Stimulated activated CD4-positive, alpha-beta T cell treated with anti-CD3 and anti-CD28 coated beads, Interleukin-1b, Interleukin-23, amount 100 ng/mL, for 48 hours (primary cell): ENCODE data around the gene EVX2.

Source experiments
- DNase-seq: peaks from one replicate; pipeline ENCODE4 v3.0.0-alpha.2; 2020

EVX2 gene

GRCh38 chr2:176106581-176107539 lies 23.1 kb upstream of the EVX2 start, which contains the start of gene HOXD11:
Gene HOXD11 (plus strand): TSS chr2:176107280. CDS start chr2:176107356, 76 bp downstream.
- DNase-seq: no peak

DNA sequence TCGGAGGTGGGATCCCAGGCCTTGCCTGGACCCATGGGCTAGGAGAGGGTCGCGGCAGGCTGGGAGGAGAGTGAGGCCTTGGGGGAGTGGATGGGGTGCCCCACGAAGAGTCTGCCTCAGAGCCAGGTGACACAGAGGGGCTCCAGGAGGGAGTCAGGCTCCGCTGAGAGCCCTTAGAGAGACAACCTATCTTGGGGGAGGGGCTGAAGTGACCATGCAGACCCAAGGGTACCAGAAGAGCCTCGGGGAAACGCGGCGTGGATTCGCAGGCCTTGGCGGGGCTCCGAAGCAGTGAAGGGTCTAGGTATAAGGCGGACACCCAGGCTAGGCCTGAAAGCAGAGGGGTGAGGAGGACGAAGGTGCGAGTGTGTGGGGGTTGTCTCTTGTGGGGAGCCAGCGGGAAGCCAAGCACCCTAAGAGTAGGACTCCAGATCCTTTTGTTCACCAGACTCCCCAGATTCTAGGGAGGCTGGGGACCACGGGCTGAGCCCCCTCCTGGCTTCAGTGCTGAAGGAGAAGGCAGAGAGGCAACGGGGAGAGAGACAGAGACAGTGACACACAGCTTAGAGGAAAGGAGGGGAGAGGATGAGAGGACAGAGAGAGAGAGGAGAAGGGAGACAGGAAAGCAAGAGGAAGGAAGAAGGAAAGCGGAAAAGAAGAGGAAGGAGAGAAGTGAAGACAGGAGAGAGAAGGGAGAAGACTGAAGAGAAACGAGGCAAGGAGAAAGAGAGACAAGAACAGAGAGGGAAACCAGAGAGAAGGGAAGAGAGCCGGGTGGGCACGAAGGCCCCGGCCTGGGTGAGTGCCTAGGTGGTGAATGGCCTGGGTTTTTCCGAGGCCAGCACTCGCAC lies 22.2 kb upstream of the EVX2 start:
- no peak for DNase-seq

DNA sequence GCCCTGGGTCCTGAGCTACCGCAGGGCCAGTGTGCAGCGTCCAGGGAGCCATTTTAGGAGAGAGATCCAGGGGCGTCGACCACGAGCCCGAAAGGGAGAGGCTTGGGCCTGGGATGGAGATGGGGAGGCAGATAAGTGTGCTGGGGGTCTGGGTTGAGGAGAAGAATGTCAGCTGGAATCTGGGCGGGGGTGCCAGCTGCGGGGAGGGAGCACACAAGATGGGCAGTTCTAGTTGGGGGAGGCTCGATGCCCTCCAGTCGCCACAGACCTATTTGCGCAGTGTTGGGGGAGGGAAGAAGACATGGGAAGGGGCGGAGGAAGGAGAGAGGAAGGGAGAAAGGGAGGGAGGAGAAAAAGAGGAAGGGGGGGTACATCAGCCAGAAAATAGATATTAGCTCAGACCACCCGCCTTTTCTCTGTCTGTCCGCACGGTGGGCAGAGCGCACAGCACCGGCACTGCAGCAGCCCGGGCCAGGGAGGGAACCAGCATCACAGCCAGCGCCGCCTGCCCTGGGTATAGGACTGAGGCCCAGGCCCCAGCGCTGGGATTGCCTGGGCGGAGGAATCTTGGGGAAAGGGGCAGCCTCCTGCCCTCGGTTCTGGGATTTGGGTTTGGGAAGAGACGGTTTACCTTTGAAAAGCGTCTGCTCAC lies 21.4 kb upstream of the EVX2 start:
- no peak for DNase-seq

- no peak for DNase-seq
Measured at GRCh38 chr2:176104316-176105077, 20.7 kb upstream of the EVX2 start.

GRCh38 chr2:176103742-176104315 lies 20.1 kb upstream of the EVX2 start:
- no peak for DNase-seq

- no peak for DNase-seq
Measured at GRCh38 chr2:176103194-176103593, 19.4 kb upstream of the EVX2 start.

DNA sequence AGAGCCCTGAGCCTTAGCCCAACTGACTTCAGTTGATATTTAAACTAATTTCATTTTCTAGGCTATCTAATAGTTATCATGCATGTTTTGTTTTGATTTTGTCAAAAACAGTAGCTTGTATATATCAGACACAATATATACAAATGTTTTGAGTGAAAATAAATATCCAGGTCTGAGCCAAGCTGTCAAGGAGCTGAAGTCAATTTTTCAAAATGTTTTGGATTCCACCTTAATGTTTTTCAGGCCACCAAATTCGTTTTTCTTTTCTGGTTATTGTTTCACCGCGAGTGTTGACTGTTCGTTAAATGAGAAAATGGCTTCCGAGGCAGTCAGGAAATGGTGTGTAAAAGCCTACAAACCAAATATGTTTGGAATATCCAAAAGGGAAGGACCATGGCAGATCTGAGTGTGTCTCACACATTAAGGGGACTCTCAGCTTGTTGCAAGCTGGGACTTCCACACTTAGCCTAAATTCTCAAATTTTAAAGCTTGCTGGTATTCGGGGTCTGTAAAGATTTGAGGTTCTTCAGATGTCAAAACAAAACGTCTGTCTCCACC lies 18.6 kb upstream of the EVX2 start:
- no peak for DNase-seq

GRCh38 chr2:176101842-176102241 lies 18.1 kb upstream of the EVX2 start:
- DNase-seq: no peak

- DNase-seq: no peak
Measured at GRCh38 chr2:176101216-176101830, 17.6 kb upstream of the EVX2 start.

GRCh38 chr2:176100547-176101140 lies 16.9 kb upstream of the EVX2 start:
- no peak for DNase-seq

- DNase-seq: no peak
Measured at GRCh38 chr2:176099728-176100546, 16.2 kb upstream of the EVX2 start, which contains the start of gene HOXD12. Gene HOXD12 (plus strand): TSS chr2:176099795. CDS start chr2:176099802, 7 bp downstream.

DNA sequence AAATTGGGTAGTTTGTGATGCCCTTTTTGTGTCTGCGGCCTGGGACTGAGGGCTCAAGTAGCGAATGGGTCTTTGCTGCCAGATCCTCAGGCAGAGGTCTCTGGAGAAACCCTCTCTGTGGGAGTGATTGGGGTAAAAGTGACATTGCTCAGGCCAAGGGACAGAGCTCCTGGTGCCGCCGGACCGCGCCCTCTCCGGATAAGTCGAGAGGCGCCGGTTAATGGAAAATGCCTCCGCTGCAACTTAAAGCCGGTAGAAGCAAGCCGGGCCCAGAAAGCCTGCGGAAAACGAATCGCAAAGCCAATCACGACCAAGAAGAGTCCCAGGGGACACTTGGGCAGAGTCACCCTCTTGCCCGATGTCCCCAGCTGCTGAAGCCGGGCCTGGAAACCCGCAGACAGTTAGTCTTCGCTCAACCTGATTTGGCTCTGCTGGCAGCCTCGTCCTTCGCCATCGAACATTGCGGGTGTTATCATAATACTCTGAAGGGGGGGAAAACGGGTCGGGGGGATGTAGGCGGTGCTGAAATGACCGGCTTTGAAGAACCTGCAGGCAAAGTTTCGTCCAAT lies 15.5 kb upstream of the EVX2 start:
- DNase-seq: no peak

DNA sequence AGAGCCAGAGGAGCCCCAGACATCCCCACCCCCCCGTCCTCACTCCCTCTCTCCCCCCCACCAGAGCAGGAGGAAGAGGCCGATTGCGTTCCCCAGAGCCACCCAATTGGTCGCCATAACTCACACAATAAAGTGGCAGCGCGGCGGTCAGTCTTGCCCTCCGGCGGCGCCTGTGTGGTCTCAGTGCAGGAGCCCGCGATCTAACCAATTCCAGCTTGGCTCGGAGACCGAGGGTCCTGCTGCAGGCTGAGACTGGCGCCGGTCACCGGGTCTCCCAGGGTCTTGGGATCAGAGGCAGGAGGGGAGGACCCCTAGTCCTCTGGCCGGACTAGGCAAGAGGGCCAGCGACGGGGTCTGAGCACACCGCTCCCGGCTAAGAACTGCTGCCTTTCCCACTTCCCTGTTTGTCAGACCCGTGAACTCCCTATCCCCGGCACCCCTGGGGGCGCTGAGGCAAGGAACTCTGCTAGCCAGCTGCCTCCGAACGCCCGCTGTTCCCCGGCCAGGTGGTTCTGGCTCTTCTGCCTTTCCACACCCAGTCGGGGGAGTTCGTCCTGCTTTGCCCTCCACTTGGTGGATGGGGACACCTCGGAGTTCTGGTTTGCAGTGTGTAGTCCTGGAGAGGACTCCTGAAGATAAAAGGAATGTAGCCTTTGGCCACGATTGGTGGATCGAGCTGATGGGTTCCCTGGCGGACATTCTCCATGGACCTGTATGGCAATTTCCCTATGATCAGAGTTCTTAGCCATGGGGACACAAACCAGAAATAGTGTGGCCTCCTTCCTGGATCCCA lies 14.8 kb upstream of the EVX2 start:
- DNase-seq: no peak

- no peak for DNase-seq
Measured at GRCh38 chr2:176097820-176098365, 14.1 kb upstream of the EVX2 start.

DNA sequence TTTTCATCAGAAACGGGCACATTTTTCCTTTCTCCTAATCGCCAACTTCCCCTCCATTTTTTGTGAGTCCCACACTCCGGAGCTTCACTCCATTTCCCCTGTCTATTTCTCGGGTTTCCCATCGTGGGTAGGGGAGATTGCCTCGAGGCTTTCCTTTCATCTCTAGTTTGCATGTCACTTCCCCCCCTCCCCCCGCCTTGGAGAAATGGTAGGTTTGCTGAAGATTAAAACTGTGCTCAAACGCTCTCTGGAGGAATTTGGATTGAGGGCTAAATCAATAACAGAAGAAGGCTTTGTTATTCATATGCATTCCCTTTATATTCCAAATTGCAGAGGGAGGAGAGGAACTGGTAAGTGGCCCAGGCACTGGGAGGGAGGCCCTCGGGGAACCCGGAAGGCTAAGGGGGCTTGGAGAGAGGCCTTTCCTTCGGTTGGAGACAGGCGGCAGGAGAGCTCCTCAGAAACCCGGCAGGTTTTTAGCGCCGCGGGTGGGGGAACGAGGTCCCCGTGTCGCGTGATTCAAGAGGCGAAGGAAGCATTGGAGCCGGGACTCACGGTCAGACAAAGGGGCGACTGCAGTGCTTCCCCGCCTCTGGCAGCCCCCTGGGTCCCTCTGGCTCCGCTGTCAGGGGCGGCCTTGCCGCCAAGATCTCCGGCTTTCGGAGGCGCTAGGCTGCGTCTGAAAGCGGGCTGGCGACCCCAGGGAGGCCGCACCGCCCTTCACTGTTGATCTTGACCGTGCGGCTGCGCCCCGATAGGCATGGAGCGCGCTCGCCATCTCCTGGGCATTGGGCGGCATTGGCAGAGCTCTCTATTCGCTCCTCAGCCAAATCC lies 13.4 kb upstream of the EVX2 start:
- peak; percentile 57 for DNase-seq

GRCh38 chr2:176096243-176096985 lies 12.7 kb upstream of the EVX2 start:
- no peak for DNase-seq
